ENCODE measurements around the gene ZNF569. TPM values are rescaled to one million over a fixed set of nuclear protein-coding genes. Genes with fewer than 3 reads are reported as not detected.
"Not testable (repeated sequence)": the region's sequence is repeated elsewhere in the genome, so short reads cannot be mapped to it uniquely, and the experiment has no call there.

ZNF569 gene
- total RNA-seq, 1 donor, result 6.9 TPM

DNA sequence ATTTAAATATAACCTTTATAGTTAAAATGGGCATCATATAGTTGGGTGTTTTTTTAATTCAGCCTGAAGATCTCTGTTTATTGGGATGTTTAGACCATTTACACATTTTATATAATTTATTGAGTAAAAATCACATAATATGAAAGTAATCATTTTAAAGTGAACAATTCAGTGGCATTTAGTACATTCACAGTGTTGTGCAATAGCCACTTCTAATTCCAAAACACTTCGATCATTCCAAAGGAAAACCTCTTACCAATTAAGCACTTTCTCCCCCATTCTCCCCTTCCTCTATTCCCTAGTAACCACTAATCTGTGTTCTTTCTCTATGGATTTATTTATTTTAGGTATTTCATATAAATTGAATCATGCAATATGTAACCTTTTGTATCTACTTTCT, 66.2 kb downstream of the ZNF569 start:
- Histone ChIP-seq H3K9me3 (ENCODE audit: low read depth, low read length) (peaks cover 12% of the 10 kb centered on the region), H2AFZ (ENCODE audit: low read length) (no peak overlapping the region), H4K20me1 (ENCODE audit: insufficient read depth, low read length) (no peaks in the 10 kb centered on the region), H3K79me2 (ENCODE audit: insufficient read depth, low read length) (no peaks in the 10 kb centered on the region), H3K4me2 (ENCODE audit: insufficient read depth, low read length) (no peak overlapping the region), H3K4me1 (ENCODE audit: insufficient read depth, low read length) (no peaks in the 10 kb centered on the region), H3K27ac (ENCODE audit: low read depth, low read length) (no peak overlapping the region), H3K4me3 (ENCODE audit: insufficient read depth, low read length) (no peak overlapping the region), H3K27me3 (ENCODE audit: insufficient read depth, low read length) (no peaks in the 10 kb centered on the region), H3K36me3 (ENCODE audit: insufficient read depth, low read length) (no peaks in the 10 kb centered on the region)
- DNase-seq (ENCODE audit: insufficient read length, low spot score, missing footprints), result no peak
- TF ChIP-seq, protein P1, sequence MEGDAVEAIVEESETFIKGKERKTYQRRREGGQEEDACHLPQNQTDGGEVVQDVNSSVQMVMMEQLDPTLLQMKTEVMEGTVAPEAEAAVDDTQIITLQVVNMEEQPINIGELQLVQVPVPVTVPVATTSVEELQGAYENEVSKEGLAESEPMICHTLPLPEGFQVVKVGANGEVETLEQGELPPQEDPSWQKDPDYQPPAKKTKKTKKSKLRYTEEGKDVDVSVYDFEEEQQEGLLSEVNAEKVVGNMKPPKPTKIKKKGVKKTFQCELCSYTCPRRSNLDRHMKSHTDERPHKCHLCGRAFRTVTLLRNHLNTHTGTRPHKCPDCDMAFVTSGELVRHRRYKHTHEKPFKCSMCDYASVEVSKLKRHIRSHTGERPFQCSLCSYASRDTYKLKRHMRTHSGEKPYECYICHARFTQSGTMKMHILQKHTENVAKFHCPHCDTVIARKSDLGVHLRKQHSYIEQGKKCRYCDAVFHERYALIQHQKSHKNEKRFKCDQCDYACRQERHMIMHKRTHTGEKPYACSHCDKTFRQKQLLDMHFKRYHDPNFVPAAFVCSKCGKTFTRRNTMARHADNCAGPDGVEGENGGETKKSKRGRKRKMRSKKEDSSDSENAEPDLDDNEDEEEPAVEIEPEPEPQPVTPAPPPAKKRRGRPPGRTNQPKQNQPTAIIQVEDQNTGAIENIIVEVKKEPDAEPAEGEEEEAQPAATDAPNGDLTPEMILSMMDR (IDR thresholded peaks at IDR 0.05; ENCODE audit: extremely low read depth, low read depth, low read length), result no peak

DNA sequence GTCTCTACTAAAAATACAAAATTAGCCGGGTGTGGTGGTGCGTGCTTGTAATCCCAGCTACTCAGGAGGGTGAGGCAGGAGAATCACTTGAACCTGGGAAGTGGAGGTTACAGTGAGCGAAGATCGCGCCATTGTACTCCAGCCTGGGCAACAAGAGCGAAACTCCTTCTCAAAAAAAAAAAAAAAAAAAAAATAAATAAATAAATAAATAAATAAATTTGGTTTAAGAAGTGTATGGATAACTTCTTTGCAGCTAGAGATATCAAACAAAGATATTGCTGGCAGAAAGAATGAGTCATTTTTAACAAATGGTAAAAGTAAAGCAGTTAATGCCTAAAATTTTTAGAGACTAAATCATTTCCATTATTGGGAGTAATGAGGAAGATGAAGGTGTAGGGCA, 75.8 kb downstream of the ZNF569 start:
- Histone ChIP-seq H3K9me3 (ENCODE audit: low read depth, low read length) (peaks cover 31% of the 10 kb centered on the region), H3K36me3 (ENCODE audit: insufficient read depth, low read length) (peaks cover 27% of the 10 kb centered on the region)
- H4K20me1 ChIP-seq (ENCODE audit: insufficient read depth, low read length); H3K4me1 ChIP-seq (ENCODE audit: insufficient read depth, low read length); H2AFZ ChIP-seq (ENCODE audit: low read length); H3K27me3 ChIP-seq (ENCODE audit: insufficient read depth, low read length); H3K4me3 ChIP-seq (ENCODE audit: insufficient read depth, low read length); H3K79me2 ChIP-seq (ENCODE audit: insufficient read depth, low read length); H3K4me2 ChIP-seq (ENCODE audit: insufficient read depth, low read length); DNase-seq (ENCODE audit: insufficient read length, low spot score, missing footprints); H3K27ac ChIP-seq (ENCODE audit: low read depth, low read length): not testable (repeated sequence)

DNA sequence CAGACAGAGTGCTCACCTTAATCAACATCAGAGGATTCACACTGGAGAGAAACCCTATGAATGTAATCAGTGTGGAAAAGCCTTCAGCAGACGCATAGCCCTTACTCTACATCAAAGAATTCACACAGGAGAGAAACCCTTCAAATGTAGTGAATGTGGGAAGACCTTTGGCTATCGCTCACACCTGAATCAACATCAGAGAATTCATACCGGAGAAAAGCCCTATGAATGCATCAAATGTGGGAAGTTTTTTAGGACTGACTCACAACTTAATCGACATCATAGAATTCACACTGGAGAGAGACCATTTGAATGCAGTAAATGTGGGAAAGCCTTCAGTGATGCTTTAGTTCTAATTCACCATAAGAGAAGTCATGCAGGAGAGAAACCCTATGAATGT, 78.0 kb downstream of the ZNF569 start:
- Histone ChIP-seq H3K4me3 (ENCODE audit: insufficient read depth, low read length) (no peak overlapping the region), H4K20me1 (ENCODE audit: insufficient read depth, low read length) (no peaks in the 10 kb centered on the region), H3K27ac (ENCODE audit: low read depth, low read length) (no peak overlapping the region), H3K27me3 (ENCODE audit: insufficient read depth, low read length) (no peaks in the 10 kb centered on the region), H3K9me3 (ENCODE audit: low read depth, low read length) (peaks cover 38% of the 10 kb centered on the region), H2AFZ (ENCODE audit: low read length) (no peak overlapping the region), H3K4me1 (ENCODE audit: insufficient read depth, low read length) (no peaks in the 10 kb centered on the region), H3K79me2 (ENCODE audit: insufficient read depth, low read length) (no peaks in the 10 kb centered on the region), H3K4me2 (ENCODE audit: insufficient read depth, low read length) (no peak overlapping the region), H3K36me3 (ENCODE audit: insufficient read depth, low read length) (peaks cover 44% of the 10 kb centered on the region)
- TF ChIP-seq, protein P1 (IDR thresholded peaks at IDR 0.05; ENCODE audit: extremely low read depth, low read depth, low read length), result no peak
- DNase-seq (ENCODE audit: insufficient read length, low spot score, missing footprints), result no peak

DNA sequence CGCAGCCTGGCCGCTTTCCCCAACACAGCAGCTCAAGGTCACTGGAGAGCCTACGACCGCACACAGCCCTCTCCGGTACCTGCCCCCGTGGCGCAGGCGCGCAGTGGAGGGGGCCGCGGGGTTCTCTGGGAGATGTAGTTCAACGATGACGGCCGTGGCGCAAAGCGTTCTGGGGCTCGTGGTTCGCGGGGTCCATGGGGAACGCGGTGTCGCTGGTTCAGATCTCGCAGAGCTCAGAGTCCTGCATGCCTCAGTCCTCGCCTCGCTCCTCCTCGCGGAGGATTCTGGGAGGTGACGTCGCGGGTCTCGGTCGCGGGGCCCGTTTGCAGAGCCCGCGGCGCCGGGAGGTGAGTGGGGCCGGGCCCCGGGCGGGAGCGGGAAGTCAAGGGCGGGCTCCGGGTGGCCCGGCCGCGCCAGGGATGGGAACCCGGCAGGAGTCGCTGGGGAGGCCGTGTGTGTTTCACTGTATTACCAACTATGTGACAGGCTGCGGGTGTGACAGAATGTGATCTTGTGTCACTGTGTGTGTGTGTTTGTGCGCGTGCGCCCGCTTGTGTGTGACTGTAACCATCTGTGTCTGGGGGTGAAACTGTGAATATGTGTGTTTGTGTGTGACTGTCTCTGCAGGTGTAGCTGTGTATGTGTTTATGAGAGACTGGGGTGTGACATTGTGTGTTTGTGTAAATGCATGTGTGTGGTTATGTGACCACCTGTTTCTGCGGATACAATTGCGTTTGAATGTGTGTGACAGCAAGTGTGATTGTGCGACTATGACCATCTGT, 96.2 kb downstream of the ZNF569 start, which contains the start of gene ZNF527:
Gene ZNF527, plus strand, starts transcription at position 220 of the 782 bp plus-strand sequence. CDS start 3,100 bp downstream, outside the sequence.
- H3K9me3 ChIP-seq (ENCODE audit: low read depth, low read length), result no peaks in the 10 kb centered on the region
- H3K27ac ChIP-seq (ENCODE audit: low read depth, low read length), result peak within 1 kb of the TSS; percentile 65
- peak within 1 kb of the TSS; percentile 100 for H2AFZ ChIP-seq (ENCODE audit: low read length)
- DNase-seq (ENCODE audit: insufficient read length, low spot score, missing footprints), result peak; percentile 98
- H3K36me3 ChIP-seq (ENCODE audit: insufficient read depth, low read length), result peaks cover 16% of the 10 kb centered on the region
- peaks cover 8% of the 10 kb centered on the region for H3K79me2 ChIP-seq (ENCODE audit: insufficient read depth, low read length)
- peak within 1 kb of the TSS; percentile 86 for H3K4me3 ChIP-seq (ENCODE audit: insufficient read depth, low read length)
- peaks cover 5% of the 10 kb centered on the region for H3K4me1 ChIP-seq (ENCODE audit: insufficient read depth, low read length)
- TF ChIP-seq, protein P1 (IDR thresholded peaks at IDR 0.05; ENCODE audit: extremely low read depth, low read depth, low read length), result no peak
- peak within 1 kb of the TSS; percentile 87 for H3K4me2 ChIP-seq (ENCODE audit: insufficient read depth, low read length)
- no peaks in the 10 kb centered on the region for H4K20me1 ChIP-seq (ENCODE audit: insufficient read depth, low read length)
- H3K27me3 ChIP-seq (ENCODE audit: insufficient read depth, low read length), result no peaks in the 10 kb centered on the region

DNA sequence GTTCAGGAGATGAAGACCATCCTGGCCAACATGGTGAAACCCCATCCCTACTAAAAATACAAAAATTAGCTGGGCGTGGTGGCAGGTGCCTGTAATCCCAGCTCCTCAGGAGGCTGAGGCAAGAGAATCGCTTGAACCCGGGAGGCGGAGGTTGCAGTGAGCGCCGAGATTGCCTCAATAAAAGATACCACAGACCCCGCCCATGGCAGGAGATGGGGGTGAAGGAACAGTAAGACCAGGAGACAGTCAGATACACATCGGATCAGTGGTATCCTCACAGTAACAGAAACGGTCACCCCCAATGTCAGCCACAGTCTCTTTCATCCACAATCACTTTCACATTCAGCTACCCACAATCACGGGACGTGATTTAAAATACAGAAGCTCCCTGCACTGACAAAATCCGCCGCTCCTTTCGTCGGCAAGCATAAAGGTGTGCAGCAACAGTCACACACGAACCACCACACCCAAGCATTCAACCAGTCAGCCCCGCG, 96.8 kb downstream of the ZNF569 start:
- not testable (repeated sequence) for H3K9me3 ChIP-seq (ENCODE audit: low read depth, low read length); H3K4me1 ChIP-seq (ENCODE audit: insufficient read depth, low read length); H3K27me3 ChIP-seq (ENCODE audit: insufficient read depth, low read length); H4K20me1 ChIP-seq (ENCODE audit: insufficient read depth, low read length); H3K36me3 ChIP-seq (ENCODE audit: insufficient read depth, low read length); H3K79me2 ChIP-seq (ENCODE audit: insufficient read depth, low read length); DNase-seq (ENCODE audit: insufficient read length, low spot score, missing footprints)
- Histone ChIP-seq H2AFZ (ENCODE audit: low read length) (peak overlapping the region; percentile 100), H3K4me2 (ENCODE audit: insufficient read depth, low read length) (peak overlapping the region; percentile 87), H3K27ac (ENCODE audit: low read depth, low read length) (peak overlapping the region; percentile 65), H3K4me3 (ENCODE audit: insufficient read depth, low read length) (peak overlapping the region; percentile 86)
